IPS DF 19.7 (cell line): ENCODE measurements around the gene RRP1B.
A peak's percentile ranks its signal among the peaks of the same experiment; 100 is the strongest.
"Not testable (repeated sequence)": the region's sequence is repeated elsewhere in the genome, so short reads cannot be mapped to it uniquely, and the experiment has no call there.

Source experiments
- DNase-seq: peaks from one replicate; pipeline ENCODE4 v3.0.0-alpha.2; 2013; ENCODE audit warnings: low read depth, low spot score

Gene RRP1B

GRCh38 chr21:43640400-43640799 lies 19.0 kb upstream of the RRP1B start:
- DNase-seq: no peak

DNA sequence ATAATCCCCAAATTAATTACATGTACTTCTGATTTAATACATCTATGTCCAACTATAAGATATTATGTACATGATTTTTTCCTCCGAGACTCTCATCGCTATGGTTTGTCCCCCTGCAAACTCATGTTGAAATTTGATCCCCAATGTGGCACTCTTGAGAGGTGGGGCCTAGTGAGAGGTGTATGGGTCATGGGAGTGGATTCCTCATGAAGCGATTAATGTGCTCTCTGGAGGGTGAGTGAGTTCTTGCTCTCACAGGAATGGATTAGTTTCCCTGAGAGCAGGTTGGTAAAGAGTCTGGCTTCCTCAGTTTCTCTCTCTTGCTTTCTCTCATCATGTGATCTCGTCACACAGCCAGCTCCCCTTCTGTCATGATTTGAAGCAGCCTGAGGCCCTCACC lies 16.2 kb upstream of the RRP1B start:
- DNase-seq: no peak

DNA sequence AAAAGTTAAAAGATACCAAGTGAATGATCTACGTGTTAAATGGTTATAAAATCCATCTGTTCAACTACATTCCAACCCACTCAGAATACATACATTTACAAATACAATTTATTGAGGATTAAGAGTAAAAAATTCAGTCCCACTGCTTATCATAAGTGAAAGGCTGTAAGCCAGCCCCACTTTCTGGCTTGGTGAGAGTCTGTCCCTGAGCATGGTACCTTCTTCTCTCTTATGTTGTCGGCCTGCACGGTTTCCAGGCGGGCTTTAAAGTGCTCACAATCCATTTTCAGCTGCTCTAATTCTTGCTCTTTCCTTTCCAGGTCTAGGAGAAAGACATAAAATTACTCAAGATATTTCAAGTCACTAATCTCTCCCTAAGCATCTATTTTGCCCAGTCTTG lies 15.3 kb upstream of the RRP1B start:
- DNase-seq: no peak

DNA sequence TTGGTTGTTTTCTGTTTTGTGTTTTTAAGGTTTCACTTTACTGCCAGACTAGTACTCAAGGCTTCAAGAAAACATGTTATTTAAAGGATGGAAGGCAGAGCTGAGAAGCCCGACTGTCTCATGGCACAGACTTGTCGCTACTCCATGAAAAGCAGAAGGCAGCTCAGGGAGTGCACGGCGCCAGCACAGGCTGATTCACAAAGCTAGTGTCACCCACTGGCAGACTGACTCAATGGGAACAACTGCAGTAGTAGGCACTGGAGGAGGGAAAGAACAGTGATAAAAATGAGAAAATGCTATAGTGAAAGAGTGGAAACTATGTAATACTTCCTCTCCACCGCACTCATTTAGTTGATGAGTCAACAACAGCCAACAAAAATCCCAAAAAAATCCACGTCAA lies 14.8 kb upstream of the RRP1B start:
- DNase-seq: no peak

DNA sequence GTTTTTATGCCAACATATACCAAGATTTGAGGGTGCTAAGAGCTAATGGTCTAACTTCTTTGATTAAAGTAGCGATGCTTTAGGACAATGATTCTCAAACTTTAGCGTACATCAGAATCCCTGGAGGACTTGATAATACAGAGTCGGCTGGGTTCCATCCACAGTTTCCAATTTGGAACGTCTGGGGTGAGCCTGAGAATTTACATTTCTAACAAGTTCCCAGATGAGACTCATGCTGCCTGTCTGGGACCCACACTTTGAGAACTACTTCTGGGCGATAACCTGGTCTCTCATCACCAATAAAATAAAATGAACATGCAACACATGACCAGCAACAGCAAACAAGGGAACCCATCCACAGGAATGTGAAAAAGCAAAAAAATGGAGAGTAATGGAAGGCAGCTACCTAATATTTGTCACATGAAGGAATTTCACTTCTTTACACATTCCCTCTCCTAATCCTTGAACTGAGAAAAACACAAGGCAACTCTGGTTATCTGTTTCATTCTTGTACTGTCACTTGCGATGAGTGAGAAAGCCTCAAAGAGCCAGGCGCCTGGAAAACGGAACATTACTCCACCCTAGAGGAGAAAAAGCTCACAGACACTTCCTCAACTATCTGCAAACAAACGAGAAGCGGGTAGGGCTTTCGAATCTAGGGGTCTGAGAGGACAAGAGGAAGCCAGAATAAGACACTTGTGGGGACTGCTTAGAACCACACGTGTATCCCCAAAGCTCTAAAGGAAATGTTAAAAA lies 14.0 kb upstream of the RRP1B start:
- DNase-seq: no peak

DNA sequence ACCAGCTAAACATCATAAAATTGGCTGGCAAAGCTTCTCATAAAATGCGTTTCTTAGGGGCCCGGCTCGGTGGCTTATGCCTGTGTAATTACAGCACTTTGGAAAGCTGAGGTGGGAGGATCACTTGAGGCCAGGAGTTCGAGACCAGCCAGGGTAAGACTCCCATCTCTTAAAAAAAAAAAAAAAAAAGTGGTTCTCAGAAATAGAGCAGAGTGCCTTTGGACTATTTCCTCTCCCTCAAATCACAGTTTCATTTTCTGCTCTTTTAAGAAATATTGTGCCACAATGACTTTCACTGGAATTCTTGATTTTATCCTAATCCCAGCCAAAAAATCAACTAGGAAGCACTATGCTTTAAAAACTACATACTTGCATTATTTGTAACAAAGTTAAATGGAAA lies 13.4 kb upstream of the RRP1B start:
- DNase-seq: no peak

DNA sequence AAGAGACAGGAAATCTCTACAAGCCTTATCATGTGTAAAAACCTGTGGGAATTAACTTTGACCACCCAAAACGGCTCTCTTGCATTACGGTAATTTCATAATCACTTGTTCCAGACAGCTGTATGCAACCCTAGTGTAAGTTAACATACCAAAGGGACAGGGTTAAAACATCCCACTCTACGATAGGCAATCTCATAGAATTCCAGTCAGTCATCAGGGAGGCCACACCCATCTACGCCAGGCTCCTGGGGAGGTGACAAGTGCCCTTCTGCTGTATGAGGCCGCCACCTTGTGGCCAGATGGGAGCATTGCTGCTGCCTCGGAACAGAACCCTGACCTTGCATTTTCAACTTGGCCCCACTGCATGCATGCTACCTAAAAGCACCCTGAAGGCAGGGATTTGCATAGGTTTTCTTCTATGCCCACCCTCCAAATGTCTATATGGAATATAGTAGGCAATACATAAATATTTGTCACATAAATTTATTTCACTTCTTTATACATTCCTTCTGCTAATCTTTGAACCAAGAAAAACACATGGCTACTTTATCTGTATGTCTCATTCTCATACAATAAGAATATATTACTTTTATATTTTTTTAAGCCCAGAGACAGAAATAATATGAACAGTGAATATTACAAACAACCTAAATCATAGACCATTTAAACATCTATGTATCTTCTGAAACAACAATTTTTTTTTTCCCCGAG lies 12.7 kb upstream of the RRP1B start:
- peak; percentile 67 for DNase-seq

DNA sequence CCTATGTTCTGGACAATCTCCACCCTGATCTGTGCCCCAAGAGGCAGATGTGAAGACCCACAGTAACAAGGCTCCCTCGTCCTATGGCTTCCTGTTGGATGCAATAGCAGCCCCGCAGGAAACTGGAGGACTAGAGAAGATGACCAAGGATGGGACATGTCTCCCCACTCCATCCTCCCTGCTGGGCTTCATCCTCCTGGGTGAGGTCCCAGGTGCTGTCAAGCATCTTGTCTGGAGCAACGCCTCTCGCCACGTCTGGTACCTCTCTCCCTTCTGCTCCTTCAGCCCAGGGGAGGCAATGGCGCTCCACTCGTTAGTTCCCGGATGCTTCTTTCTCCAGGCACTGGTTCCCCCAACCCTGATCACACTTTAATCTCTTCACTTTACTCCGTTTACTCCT lies 11.2 kb upstream of the RRP1B start:
- DNase-seq: no peak

- DNase-seq: not testable (repeated sequence)
Measured at GRCh38 chr21:43651926-43652325, 7.4 kb upstream of the RRP1B start.

GRCh38 chr21:43652616-43653015 lies 6.7 kb upstream of the RRP1B start:
- no peak for DNase-seq

GRCh38 chr21:43653626-43654025 lies 5.7 kb upstream of the RRP1B start:
- no peak for DNase-seq

DNA sequence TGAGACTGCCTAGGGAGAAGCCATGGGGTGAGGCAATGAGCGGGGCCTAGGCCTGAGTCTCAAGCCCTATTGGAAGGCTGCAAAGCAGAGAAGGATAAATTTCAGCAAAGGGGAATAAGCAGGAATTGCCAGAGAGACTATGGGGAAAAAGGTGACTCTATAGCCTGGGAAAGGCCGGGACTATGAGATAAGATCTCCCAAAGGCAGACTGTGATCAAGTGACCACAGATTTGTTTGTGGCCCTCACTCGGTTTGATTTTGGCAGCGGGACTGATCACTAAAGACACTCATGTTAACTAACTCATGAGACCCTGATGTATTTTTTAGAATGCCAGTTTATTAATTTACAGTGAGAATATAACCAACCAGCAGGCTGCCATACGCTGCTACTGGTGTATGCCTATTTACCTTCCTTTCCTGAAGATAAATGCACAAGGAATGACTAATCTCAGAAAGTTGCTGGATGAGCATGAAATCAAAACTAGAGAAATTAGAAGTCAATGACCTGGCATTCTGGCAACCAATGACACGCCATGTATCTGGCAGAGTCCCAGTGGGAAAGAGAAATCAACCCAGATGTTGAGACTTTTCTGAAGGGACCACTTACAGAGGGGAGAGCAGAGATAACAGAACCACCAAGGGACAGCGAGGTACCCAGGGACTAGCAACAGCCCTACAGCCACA lies 4.4 kb upstream of the RRP1B start:
- no peak for DNase-seq

- no peak for DNase-seq
Measured at GRCh38 chr21:43657355-43658087, 1.8 kb upstream of the RRP1B start.

DNA sequence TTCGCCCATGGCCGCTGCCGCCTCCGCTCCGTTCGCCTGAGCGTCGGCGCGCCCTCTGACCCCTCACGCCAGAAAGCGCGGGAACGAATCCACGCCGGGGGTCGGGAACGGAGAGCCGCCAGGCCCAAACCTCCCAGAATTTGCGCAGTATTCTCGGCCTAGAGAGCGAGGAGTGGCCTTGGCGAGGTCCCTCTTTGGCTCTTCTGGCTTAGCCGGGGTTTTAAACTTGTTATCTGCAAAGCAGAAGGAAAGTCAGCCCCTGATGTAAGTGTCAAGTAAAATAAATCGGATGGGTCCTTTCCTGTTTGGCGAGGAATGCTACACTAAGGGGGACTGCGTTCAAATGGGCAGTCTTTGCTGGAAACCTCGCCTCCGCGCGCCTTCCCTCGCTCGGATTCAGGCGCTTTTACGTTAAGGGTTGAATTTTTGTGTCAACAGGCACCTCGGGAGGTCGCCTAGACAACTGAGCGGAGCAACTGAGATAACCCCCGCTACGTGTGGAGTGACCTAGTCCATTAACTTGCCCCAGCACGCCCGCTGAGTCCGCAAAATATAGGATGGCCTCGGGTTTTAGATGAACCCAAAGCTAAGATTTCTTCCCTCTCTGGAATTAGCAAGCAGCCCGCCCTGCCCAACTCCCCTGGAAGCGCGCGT lies 1.1 kb upstream of the RRP1B start:
- no peak for DNase-seq

- DNase-seq: no peak
Measured at GRCh38 chr21:43658769-43659135, 608 bp upstream of the RRP1B start.

GRCh38 chr21:43662286-43662685 lies 2.9 kb downstream of the RRP1B start:
- no peak for DNase-seq

DNA sequence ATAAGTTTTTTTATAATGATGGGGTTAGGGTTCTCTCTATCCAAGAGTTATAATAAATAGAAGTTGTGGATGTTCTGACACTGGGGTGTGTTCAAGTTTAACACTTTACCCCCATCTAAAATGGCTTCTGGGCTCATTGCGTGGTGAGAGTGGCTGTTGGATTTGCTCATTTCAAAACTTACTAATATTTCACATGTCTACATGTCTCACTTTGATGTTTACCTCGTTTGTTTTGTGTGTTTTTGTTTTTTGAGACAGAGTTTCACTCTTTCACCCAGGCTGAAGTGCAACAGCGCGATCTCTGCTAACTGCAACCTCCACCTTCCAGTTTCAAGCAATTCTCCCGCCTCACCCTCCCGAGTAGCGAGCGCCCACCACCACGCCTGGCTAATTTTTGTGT lies 3.7 kb downstream of the RRP1B start:
- DNase-seq: no peak

DNA sequence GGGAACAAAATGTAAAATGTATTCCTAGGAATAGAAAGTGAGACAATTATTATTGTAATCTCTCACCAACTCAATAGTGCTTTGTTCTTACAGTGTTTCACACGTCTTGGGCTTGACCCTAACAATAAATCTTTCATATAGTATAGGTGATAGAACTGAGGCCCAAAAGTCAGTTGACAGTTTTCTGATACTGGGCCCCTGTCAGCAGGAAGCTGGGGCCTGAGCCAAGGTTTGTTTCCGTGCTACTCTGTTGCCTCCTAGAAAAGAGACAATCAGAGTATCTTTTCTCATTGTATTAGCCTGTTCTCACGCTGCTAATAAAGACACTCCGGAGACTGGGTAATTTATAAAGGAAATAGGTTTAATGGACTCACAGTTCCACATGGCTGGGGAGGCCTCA lies 5.0 kb downstream of the RRP1B start:
- DNase-seq: no peak

DNA sequence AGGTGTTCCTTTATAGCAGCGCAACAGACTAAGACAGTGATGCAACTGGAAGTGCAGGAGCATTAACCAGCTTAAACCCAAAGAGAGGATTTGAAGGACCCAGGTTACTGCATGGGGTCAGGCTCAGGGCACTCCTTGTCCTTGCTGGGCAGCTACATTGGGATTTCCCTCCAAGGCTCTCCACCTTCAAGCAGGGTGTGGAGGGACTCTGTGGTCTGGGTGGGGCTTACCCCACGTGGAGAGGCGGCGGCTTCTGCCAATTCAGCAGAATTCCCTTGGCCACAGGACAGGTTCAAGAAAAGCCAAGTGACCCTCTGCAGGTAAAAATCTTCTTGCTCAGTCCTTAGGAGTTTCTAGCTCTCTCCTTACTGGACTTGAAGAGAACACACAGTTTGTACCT lies 6.5 kb downstream of the RRP1B start:
- no peak for DNase-seq

- DNase-seq: no peak
Measured at GRCh38 chr21:43667191-43667904, 8.0 kb downstream of the RRP1B start.
